GM21723 (cell line): Measurements from ENCODE around the gene ZNF468.
A peak's percentile ranks its signal among the peaks of the same experiment; 100 is the strongest.
"Not testable (repeated sequence)": the region's sequence is repeated elsewhere in the genome, so short reads cannot be mapped to it uniquely, and the experiment has no call there.

Experiments
- ATAC-seq: cut with Tn5 transposase; IDR thresholded peaks from one replicate; pipeline ENCODE4 v1.9.1; 2021; ENCODE audit warnings: mild to moderate bottlenecking, moderate library complexity; ENCODE audit not compliant: unreplicated experiment

ZNF468 gene

DNA sequence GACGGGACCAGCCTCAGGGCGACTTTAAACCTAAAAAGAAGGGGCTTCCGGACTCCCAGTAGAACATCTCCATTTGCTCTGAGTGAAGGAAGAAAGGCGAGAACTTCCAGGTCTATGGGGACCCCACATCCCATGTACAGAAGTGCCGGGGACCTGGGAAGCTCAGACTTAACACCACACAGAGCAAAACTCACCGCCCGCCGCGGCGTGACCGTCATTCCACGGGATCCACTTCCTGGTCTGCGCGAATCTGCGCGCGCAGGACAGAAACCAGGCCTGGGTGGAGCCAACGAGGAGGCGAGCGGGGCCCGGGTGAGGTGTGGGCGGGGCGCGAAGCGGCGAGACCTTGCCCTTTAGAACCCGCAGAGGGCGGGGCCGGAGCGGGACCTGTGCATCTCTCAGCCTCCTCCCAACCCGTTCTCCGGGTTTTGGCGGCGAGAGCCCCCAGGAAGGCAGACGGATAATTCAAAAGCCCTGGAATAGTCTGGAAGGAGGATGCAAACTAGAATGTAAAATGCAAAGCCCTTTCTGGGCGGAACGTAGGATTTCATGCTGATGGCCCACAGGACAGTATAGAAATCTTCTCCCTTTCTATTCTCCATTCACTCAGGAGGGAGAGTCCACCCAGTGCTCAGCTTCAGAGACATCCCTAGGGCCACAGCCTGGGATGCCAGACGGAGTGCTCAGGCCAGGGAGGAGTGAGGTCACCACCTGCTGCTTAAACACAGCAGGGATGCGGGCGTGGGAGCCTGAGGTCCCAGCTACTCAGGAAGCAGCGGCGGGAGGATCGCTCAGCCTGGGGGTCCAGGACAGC lies at the start of gene ZNF468:
Gene ZNF468, minus strand, starts transcription at position 242 of the 814 bp plus-strand sequence. CDS start 3,347 bp downstream, outside the sequence.
- peak; percentile 96 for ATAC-seq

DNA sequence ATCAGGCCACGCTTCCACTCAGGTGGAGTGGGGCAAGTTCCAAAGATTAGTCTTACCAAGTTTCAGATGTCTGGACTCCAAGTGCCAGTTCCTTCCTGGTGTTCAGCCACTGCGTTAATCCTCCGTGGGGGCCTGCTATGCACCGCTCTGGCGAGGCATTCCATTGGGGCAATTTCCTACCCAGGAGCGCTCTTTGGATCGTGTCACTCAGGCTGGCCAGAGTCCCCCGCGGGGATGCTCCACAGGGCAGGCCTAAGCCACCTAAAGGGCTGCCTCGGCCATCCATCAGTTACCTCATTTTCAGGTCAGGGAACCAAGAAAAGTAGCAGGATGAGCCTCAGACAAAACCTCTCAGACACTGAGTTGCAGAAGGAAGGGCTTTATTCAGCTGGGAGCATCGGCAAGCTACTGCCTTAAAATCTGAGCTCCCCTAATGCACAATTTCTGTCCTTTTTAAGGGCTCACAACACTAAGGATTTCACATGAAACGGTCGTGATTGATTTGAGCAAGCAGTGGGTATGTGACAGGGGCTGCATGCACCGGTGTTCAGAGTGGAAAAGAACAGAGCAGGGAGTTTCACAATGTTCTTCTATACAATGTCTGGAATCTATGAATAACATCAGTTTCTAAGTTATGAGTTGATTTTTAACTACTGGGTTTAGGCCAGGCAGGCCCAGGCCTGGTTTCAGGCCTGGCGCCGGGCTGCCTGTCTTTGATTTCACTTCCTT lies 46.8 kb upstream of the ZNF468 start:
- ATAC-seq = not testable (repeated sequence)

DNA sequence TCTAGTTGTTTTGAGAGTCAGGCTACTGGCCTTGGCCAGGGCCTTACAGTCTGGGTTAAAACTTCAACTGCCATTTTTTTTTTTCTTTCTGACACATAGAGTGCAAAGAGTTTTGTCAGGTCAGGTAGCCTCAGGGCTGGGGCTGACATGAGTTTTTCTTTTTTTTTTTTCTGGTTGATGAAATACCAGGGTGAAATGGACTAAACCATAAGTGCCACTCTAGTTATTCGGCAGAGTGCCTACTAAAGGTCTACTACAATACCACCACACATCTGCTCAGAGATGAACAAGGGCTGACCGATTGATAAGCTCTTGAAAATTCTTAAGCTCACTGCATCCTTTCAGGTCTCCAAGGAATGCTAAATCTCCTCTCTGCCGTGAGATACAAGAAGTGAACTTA lies 44.4 kb upstream of the ZNF468 start:
- no peak for ATAC-seq

DNA sequence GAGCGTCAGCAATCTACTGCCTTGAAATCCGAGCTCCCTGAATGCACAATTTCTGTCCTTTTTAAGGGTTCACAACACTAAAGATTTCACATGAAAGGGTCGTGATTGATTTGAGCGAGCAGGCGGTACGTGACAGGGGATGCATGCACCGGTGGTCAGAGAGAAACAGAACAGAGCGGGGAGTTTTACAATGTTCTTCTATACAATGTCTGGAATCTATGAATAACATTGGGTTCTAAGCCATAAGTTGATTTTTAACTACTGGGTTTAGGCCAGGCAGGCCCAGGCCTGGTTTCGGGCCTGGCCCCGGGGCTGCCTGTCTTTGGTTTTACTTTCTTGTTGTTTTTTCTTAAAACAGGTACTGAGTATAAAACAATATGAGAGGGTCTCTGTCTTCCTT lies 41.2 kb upstream of the ZNF468 start:
- not testable (repeated sequence) for ATAC-seq

DNA sequence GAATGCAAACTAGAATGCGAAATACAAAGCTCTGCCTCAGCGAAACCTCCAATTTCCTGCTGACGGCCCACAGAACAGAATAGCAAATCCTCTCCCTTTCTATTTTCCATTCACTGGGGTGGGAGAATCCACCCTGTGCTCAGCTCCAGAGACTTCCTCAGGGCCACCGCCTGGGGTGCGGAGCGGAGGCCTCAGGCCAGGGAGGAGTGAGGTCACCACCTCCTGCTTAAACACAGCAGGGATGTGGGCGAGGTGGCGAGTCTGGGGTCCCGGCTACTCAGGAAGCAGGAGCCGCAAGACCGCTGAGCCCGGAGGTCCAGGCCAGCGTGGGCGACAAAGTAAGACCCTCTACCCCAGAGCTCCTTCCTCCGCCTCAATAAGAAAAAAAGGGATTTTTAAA lies 40.7 kb upstream of the ZNF468 start:
- no peak for ATAC-seq

GRCh38 chr19:52897138-52897935 lies 39.9 kb upstream of the ZNF468 start, which contains the start of gene ZNF320:
ZNF320 (minus strand) TSS chr19:52897635; CDS start chr19:52890255, 7,380 bp downstream.
- peak; percentile 96 for ATAC-seq

DNA sequence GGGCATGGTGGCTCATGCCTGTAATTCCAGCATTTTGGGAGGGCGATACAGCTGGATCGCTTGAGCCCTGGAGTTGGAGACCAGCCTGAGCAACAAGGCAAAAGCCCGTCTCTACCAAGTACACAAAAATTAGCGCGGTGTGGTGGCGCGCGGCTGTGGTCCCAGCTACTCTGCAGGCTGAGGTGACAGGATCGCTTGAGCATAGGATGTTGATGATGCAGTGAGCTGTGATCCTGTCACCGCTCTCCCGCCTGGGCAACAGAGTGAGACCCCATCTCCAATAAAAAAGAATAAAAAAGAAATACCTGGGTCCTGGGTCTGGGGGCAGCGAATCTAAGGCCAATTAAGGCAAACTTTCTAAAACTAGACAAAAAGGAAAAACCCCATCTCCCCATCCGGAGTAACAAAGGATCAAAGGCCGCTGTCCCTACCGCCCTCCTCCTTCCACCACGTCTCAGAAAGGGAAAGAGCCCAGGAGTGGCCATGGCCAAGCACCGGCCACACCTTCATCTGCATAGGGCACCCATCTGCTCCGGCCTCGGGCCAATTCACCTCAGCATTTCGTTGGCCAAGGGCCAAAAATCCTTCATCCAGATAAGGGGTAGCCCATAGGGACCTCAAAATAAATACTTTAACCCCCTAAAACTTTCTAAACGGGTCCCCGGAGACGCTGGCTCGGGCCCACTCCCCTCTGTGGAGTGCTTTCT lies 39.2 kb upstream of the ZNF468 start:
- ATAC-seq = no peak

GRCh38 chr19:52891336-52891735 lies 33.9 kb upstream of the ZNF468 start:
- no peak for ATAC-seq

DNA sequence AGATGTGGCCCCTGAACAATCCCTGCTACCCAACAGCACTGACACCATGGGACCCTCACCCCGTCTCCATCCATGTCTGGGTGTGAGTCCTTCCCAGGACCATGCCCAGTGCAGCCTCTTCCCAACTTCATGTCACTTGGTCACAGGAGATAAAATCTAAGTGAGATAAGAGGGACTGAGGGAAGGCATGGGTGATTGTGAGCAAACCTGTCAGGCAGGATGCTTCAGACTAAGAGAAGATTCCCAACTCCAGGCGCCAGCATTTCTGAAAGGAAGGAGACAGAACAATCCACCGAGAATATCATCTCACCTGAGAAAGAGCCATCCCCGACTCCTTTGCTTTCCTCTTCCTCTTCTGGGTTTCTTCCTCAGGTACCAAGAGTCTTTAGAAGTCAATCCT lies 32.5 kb upstream of the ZNF468 start:
- no peak for ATAC-seq

DNA sequence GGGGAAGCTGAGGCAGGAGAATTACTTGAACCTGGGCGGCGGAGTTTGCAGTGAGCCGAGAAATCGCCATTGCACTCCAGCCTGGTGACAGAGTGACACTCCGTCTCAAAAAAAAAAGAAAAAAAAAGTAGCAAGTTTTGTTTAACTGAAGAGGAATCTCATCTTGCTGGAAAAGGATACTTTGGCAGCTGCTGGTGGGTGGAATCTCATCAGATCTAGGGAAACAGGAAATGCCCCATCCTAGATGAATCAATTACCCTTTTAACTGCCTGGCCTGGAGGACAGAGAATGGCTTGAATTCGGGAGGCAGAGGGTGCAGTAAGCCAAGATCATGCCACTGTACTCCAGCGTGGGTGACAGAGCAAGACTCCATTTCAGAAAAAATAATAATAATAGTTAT lies 31.7 kb upstream of the ZNF468 start:
- no peak for ATAC-seq

DNA sequence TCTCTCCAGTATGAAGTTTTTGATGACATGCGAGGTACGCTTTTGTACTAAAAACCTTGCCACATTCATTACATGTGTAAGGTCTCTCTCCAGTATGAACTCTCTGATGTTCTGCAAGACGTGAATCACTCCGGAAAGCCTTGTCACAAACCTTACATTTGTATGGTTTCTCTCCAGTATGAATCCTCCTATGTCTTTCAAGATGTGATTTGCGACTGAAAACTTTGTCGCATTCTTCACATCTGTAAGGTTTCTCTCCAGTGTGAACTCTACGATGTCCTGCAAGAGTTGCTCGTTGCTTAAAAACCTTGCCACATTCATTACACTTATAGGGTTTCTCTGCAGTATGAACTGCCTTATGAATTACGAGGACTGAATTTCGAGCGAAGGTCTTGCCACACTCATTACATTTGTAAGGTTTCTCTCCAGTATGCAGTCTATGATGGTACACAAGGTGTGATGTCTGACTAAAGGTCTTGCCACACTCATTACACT lies 23.5 kb upstream of the ZNF468 start:
- no peak for ATAC-seq

GRCh38 chr19:52872996-52873395 lies 15.6 kb upstream of the ZNF468 start:
- not testable (repeated sequence) for ATAC-seq

DNA sequence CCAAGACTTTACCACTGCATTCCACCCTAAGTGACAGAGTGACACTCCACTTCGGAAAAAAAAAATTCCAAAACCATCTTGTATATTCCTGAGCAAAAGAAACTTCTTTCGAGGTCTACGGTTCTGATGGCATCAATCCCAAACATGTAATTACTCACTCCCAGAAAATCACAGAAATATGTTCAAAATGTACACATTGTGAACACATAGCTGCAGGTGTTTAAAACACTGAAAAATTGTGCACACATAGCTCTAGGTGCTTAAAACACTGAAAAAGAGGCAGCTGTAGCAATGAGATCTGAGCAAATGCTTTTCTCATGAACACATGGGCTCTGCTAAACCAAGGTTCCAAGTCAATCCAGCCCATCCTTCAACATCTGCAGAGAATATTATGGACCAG lies 14.0 kb upstream of the ZNF468 start:
- no peak for ATAC-seq

DNA sequence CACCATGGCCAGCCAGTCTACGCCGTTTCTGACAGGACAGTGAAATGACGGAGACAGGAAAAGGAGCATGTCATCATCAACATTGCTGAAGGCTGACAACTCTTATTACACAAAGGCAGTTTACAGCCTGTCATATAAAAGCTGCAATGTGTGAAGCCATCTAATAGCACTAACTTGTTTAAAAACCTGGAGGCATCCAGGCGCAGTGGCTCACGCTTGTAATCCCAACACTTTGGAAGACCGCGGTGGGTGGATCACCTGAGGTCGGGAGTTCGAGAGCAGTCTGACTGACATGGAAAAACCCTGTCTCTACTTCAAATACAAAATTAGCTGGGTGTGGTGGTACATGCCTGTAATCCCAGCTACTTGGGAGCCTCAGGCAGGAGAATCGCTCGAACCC lies 10.6 kb upstream of the ZNF468 start:
- ATAC-seq = not testable (repeated sequence)

- ATAC-seq = peak; percentile 17
Measured at GRCh38 chr19:52856540-52857377, 660 bp downstream of the ZNF468 start.

- ATAC-seq = not testable (repeated sequence)
Measured at GRCh38 chr19:52847352-52847751, 10.1 kb downstream of the ZNF468 start.

DNA sequence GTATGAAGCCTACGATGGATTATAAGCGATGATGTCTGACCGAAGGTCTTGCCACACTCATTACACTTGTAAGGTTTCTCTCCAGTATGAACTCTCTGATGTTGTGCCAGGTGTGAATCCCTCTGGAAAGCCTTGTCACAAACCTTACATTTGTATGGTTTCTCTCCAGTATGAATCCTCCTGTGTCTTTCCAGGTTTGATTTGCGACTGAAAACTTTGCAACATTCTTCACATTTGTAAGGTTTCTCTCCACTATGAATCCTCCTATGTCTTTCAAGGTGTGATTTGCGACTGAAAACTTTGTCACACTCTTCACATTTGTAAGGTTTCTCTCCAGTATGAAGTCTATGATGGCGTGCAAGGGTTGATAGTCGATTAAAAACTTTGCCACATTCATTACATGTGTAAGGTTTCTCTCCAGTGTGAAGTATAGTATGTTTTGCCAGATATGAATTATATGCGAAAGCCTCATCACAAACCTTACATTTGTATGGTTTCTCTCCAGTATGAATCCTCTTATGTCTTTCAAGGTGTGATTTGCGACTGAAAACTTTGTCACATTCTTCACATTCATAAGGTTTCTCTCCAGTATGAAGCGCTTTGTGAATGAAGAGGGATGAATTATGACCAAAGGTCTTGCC lies 16.5 kb downstream of the ZNF468 start:
- ATAC-seq = not testable (repeated sequence)

DNA sequence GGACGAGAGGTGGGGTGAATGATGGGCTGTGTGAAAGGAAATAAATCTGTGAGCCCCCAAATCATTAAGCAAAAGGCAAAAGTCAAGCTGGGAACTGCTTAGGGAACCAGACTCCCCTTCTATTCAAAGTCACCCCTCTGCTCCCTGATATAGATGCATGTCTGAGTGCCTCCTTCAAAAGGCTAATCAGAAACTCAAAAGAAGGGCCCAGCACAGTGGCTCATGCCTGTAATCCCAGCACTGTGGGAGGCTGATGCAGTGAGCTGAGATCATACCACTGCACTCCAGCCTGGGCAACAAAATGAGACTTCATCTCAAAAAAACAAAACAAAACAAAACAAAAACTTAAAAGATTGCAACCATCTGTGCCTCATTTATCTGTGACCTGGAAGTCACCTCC lies 23.1 kb downstream of the ZNF468 start:
- not testable (repeated sequence) for ATAC-seq

DNA sequence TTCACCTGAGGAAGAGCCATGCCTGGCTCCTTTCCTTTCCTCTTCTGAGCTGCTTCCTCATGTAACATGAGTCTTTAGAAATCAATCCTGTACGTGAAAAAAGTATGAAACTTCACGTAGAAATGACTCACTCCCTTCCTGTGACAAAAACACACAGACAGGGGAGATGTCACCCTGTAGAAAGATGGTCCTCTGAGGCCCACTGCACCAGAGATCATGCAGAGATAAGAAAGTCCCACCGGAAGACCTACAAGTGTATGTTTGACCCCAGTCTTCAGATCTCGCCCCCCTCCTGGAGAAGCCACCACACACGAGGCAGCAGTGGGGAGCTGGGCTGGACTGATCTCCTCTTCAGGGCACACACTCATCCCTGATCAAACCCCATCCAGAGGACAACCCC lies 23.9 kb downstream of the ZNF468 start:
- ATAC-seq = not testable (repeated sequence)
